ENCODE data around the gene SLC6A18. TPM values are rescaled to one million over a fixed set of nuclear protein-coding genes. Genes with fewer than 3 reads are reported as not detected.

The SLC6A18 gene
- total RNA-seq, 1 donor from 2014 or later, result not detected

DNA sequence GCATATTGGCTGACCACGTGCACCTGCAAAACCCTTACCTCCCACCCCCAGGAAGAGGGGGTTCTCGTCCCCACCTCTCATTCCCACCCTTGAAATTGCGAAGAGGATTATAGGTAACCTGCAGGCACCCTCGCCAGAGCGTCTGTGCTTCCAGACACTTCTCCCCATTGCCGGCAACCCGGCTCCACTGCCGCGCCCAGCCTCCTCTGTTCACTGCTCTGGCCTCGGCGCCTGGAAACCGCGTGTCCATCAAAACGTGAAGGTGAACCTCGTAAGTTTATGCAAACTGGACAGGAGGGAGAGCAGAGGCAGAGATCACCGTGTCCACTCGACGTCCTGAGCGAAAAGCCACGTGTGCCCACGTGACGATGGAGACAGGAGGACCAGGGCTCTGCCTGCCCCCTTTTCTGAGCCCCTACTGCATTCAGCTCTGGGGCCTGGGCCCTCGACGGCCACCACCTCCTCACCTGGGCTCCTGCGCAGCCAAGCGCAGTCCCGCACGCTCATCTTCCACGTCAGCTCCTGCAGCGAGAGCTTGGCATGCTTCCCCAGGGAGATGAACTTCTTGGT is 67.8 kb downstream of the SLC6A18 start:
- intact Hi-C loops (cut with micrococcal nuclease), result no loop called here
- no peak overlapping the region for H3K4me3 Mint-ChIP-seq
- H3K27me3 Mint-ChIP-seq, result peaks cover 11% of the 10 kb centered on the region
- no peak for TF ChIP-seq CTCF (IDR thresholded peaks at IDR 0.05)
- no peak overlapping the region for H3K27ac Mint-ChIP-seq
- ATAC-seq (ENCODE audit: low read depth), result no peak
- peaks cover 7% of the 10 kb centered on the region for H3K4me1 Mint-ChIP-seq
- H3K9me3 Mint-ChIP-seq, result peaks cover 3% of the 10 kb centered on the region
- no peaks in the 10 kb centered on the region for H3K36me3 Mint-ChIP-seq (ENCODE audit: low read depth)
- POLR2A ChIA-PET, result no interaction called here
- CTCF ChIA-PET, result no interaction called here
- DNase-seq, result peak; percentile 5

DNA sequence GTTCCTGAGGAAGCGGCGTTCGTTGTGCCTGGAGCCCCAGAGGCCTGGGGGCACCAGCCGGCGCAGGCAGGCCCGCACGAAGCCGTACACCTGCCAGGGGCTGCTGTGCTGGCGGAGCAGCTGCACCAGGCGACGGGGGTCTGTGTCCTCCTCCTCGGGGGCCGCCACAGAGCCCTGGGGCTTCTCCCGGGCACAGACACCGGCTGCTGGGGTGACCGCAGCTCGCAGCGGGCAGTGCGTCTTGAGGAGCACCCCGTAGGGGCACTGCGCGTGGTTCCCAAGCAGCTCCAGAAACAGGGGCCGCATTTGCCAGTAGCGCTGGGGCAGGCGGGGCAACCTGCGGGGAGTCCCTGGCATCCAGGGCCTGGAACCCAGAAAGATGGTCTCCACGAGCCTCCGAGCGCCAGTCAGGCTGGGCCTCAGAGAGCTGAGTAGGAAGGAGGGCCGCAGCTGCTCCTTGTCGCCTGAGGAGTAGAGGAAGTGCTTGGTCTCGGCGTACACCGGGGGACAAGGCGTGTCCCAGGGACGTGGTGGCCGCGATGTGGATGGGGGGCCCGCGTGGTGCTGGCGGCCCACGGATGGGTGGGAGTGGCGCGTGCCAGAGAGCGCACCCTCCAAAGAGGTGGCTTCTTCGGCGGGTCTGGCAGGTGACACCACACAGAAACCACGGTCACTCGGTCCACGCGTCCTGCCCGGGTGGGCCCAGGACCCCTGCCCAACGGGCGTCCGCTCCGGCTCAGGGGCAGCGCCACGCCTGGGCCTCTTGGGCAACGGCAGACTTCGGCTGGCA is 68.4 kb downstream of the SLC6A18 start:
- Mint-ChIP-seq H3K27ac (no peak overlapping the region), H3K9me3 (no peaks in the 10 kb centered on the region), H3K4me1 (peaks cover 7% of the 10 kb centered on the region), H3K4me3 (peak overlapping the region; percentile 48), H3K27me3 (peaks cover 6% of the 10 kb centered on the region), H3K36me3 (ENCODE audit: low read depth) (no peaks in the 10 kb centered on the region)
- ATAC-seq (ENCODE audit: low read depth) (no peak), DNase-seq (peak; percentile 15)
- CTCF ChIA-PET, result no interaction called here
- intact Hi-C loops (cut with micrococcal nuclease), result no loop called here
- POLR2A ChIA-PET, result no interaction called here
- TF ChIP-seq CTCF (IDR thresholded peaks at IDR 0.05), result no peak

GRCh38 chr5:1294206-1294834 is 69.1 kb downstream of the SLC6A18 start:
- Mint-ChIP-seq H3K4me3 (no peak overlapping the region), H3K36me3 (ENCODE audit: low read depth) (no peaks in the 10 kb centered on the region), H3K9me3 (no peaks in the 10 kb centered on the region), H3K27ac (no peak overlapping the region), H3K27me3 (peaks cover 5% of the 10 kb centered on the region), H3K4me1 (peaks cover 7% of the 10 kb centered on the region)
- ATAC-seq (ENCODE audit: low read depth) (peak; percentile 6), DNase-seq (no peak)
- no peak for TF ChIP-seq CTCF (IDR thresholded peaks at IDR 0.05)
- intact Hi-C loops (cut with micrococcal nuclease), result no loop called here
- POLR2A ChIA-PET, result no interaction called here
- CTCF ChIA-PET, result no interaction called here

GRCh38 chr5:1294835-1295649 is 69.9 kb downstream of the SLC6A18 start, which contains the start of gene TERT:
TERT (minus strand) TSS chr5:1295068; CDS start chr5:1294989, 79 bp downstream.
- H3K36me3 Mint-ChIP-seq (ENCODE audit: low read depth), result no peaks in the 10 kb centered on the region
- H3K4me1 Mint-ChIP-seq, result peaks cover 7% of the 10 kb centered on the region
- TF ChIP-seq CTCF (IDR thresholded peaks at IDR 0.05), result no peak
- peaks cover 5% of the 10 kb centered on the region for H3K27me3 Mint-ChIP-seq
- ATAC-seq (ENCODE audit: low read depth) (peak; percentile 84), DNase-seq (peak; percentile 51)
- POLR2A ChIA-PET, result interaction anchor here (1.2 kb wide), 1 partner anchor 49 kb away, joined by 5 read pairs; no protein-coding TSS in a partner anchor
- intact Hi-C loops (cut with micrococcal nuclease), result no loop called here
- H3K4me3 Mint-ChIP-seq, result no peak within 1 kb of the TSS
- CTCF ChIA-PET, result no interaction called here
- no peaks in the 10 kb centered on the region for H3K9me3 Mint-ChIP-seq
- H3K27ac Mint-ChIP-seq, result no peak within 1 kb of the TSS

Measured in activated B cell treated with CpG ODN at 0.5 μM for 24 hours (primary cell).